HS-27A (cell line): ENCODE measurements around the gene PTPN2.
"Not testable (repeated sequence)": the region's sequence is repeated elsewhere in the genome, so short reads cannot be mapped to it uniquely, and the experiment has no call there.

Experiments
- DNase-seq: peaks from one replicate; pipeline ENCODE4 v3.0.0-alpha.2; 2012; ENCODE audit warnings: low read depth, missing footprints

The PTPN2 gene

GRCh38 chr18:12825230-12825629 lies 58.8 kb downstream of the PTPN2 start:
- DNase-seq = no peak

DNA sequence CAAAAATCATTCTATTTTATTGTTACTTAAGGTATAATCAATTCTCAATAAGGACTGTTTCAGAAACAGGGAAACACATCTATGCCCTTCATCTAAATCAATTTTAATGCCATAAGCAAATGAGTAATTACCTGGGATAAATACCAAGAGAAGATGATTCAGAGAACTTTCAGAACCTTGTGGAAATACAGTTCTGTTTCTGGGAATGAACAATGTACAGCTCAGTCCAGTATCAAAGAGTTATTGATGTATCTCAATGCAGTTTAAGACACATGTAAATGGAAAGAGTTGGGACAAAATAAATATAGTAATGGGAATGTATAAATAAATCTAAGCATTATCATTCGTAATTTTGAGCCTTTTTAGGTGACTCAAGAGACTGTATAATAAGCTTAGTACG lies 60.1 kb downstream of the PTPN2 start:
- no peak for DNase-seq

GRCh38 chr18:12821408-12821807 lies 62.6 kb downstream of the PTPN2 start:
- DNase-seq = no peak

- DNase-seq = no peak
These were observed 63.5 kb downstream of the PTPN2 start for GRCh38 chr18:12820506-12820905.

DNA sequence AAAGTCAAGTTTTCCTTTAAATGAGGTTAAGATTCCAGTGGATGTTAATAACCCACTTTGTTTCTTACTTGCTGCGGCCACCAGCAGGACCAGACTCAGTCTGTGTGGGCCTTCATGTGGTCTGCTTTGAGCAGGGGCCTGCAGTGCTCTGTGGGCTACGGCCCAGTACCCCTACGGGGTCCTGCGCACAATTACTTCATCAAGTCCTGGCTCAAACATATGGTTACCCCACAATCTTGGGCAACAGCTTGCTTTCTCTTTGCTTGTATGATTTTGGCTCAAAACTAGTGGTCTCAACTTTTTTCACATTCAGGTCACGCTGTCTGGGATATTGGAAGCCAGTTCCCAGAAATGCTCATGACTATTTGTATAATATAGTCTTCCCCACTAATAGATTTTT lies 64.2 kb downstream of the PTPN2 start:
- DNase-seq = no peak

- DNase-seq = no peak
These were observed 64.7 kb downstream of the PTPN2 start for GRCh38 chr18:12819322-12819721.

- no peak for DNase-seq
These were observed 65.8 kb downstream of the PTPN2 start for GRCh38 chr18:12818243-12818642.

DNA sequence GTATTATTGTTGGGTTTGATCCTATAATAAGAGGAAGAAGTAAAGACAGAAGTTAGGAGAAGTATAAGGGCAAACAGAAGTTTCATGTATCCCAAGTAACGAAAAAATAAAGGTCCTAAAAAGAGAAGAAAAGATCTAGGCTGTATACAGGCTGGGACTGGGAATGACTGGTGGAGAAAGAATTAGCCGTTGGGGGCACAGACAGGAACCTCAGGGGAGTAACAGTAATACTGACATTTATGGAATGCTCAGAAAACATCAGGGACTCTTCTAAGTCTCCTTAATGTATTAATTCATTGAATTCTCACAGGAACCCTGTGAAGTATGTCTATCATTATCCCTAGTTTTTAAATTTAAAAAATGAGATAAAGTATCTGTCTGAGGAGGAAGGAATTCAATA lies 67.6 kb downstream of the PTPN2 start:
- DNase-seq = no peak

DNA sequence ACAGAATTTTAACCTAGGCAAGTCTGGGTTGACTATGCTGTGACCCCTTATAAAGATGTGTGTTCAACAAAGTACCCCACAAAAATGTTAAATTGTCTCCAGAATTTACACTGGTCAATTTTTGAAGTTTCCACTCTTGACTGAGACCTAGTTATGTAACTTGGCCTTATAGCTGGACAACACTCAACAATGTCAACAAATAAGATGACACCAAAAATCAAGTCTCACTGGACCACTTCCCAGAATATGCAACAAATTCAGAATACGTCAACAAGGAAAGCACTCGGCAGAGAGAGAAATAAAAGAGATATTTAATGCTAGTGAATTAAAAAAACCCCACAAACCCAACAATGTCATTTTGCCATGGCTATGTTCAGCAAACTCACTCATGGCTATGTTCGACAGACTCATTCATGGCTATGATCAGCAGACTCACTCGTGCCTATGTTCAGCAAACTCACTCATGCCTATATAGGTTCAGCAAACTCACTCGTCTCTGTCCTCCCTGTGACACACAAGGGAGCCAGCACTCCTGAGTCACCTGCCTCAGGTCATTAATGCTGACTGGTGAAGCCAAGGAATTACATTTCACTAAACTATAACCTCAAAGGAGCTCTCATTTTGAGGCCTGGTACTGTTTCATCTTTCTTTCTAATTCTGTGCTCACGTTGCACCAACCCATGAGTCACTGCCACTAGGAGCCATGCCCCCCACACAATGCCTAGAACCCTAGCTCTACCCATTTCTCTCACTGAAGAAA lies 72.7 kb downstream of the PTPN2 start:
- no peak for DNase-seq

DNA sequence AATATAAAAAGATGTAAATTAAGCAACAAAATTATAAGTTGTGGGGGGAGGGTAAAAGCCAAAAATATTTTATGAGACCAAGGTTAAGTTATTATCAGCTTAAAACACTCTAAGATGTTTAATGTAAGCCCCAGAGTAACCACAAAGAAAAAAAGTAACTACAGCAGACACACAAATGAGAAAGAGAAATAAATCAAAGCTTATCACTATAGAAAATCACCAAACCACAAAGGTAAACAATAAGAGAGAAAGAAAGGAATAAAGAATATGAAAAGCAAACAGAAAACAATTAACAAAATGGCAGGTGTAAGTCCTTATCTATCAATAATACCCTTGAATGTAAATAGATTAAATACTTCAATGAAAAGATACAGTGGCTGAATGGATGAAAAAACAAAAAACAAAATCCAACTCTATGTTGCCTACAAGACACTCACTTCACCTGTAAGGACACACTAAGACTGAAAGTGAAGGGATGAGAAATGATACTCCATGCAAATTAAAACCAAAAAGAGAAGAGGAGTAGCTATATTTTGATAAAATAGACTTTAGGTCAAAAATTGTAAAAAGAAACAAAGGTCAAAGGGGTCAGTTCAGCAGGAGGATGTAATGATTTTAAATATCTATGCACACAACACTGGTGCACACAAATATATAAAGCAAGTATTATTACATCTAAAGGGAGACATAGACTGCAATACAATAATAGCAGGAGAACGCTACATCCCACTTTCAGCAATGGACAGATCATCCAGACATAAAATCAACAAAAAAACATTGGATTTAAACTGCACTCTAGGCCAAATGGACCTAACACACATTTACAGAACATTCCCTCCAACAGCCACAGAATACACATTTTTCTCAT lies 80.7 kb downstream of the PTPN2 start:
- DNase-seq = no peak

DNA sequence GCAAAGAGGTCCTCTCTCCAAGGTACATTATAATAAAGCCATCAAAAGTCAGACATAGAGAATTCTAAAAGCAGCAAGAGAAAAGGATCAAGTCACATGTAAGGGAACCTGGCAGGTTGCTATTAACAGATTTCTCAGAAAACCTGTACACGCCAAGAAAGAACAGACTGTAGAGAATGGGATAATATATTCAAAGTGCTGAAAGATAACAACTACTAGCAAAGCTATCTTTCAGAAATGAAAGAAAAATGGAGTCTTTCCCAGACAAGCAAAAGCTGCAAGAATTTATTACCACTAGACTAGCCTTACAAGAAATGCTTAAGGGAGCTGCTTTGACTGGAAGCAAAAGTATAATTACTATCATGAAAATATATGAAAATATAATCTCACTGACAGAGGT lies 81.5 kb downstream of the PTPN2 start:
- no peak for DNase-seq

DNA sequence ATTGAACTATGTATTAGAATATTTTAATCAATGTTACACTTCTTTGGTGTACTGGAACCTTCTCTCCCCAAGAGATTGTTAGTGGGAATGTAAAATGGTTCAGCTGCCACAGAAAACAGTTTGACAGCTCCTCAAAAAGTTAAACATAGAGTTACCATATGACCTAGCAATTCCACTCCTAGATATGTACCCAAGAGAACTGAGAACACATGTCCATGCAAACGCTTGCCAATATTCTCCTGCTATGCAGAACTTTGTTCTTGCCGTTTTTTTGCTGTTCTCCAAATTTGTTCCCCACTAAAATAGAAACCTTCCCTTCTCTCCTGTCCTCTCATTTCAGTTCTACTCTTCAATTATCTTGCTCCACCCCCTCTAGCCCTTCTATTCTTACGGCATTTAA lies 87.6 kb downstream of the PTPN2 start:
- DNase-seq = no peak

DNA sequence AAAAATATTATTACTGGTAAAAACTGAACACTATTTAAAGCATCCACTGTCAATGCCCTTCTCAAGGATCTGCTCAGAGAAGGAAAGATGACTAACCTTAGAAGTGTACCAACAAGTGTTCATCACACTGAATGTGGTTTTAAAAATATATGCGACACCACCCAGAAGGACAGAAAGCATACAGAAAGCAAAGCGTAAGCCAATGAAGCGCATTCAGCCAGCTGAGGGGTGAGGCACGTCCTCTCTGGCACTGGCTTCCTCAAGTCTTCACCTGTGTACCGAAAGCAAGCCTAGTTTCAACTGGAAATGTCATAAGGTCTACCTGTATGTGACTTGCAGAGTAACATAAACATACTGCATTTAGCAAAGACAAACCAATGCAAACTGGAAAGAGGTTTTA lies 92.4 kb downstream of the PTPN2 start:
- DNase-seq = no peak

GRCh38 chr18:12786669-12787068 lies 97.4 kb downstream of the PTPN2 start:
- DNase-seq = no peak

GRCh38 chr18:12783524-12783923 lies 100.5 kb downstream of the PTPN2 start:
- DNase-seq = no peak

DNA sequence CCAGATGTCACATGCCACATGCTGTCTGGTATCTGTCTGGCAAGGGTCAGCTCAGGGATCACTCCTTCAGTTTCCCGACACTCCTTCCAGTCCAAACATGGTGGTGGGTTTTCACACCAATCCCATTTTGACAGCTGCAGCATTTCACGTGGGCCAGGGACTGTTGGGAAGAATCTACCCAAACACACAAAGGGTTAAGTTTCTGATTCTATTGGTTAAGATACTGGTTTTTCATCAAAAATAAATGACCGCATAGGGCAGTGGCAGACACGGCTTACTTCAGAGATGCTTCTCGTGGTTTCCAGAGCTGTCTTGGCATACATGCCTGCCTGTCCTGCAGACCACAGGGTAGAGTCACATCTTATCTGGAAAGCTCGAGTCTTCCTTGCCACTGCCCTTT lies 101.5 kb downstream of the PTPN2 start:
- DNase-seq = no peak

GRCh38 chr18:12779456-12779855 lies 104.6 kb downstream of the PTPN2 start:
- no peak for DNase-seq

DNA sequence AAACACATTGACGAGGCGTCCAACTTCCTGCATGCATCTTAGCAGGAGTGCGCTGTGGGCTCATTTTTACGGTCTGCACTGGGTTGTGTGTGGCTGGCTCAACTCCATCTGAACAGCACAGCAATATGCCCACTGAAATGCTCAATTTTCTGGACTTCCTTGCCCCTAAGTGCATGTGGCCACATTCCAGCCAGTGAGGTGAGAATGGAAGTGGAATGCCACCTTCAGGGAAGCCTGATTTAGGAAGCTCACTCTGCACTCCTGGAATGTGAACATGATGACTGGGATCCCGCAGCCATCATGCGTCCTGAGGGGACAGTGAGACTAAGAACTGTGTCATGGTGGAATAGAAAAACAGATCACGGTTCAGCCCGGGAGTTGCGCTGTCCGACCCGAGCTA lies 105.0 kb downstream of the PTPN2 start:
- DNase-seq = no peak

DNA sequence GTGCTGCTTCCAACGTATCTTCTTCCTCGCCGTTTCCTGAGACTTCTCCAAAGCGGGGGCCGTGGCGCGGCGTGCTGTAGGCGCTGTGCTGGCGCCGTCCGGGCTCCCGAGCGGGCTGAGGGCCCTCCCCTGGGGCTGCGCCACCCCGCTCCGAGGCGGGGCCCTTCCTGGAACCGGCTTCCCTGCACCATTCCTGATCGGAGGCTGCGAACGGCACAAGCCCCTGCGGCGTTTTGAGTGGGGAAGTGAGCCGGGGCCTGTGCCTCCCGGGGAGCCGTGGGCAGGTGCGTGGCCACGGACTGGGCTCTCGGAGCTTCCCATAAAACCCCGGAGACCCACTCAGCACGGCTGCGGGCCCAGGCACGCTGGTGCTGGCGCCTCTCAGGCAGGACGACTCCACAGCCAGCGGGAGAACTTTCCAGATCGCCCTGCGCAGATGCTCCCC lies 106.5 kb downstream of the PTPN2 start:
- DNase-seq = no peak

GRCh38 chr18:12776821-12777471 lies 107.1 kb downstream of the PTPN2 start:
- DNase-seq = no peak

DNA sequence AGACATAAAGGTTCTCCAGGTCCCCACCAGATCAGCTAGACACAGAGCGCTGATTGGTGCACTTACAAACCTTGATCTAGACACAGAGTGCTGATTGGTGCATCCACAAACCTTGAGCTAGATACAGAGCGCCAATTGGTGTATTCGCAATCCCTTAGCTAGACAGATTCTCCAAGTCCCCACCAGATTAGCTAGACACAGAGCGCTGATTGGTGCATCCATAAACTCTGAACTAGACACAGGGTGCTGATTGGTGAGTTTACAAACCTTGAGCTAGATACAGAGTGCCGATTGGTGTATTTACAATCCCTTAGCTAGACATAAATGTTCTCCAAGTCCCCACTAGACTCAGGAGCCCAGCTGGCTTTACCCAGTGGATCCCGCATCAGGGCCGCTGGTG lies 107.6 kb downstream of the PTPN2 start:
- not testable (repeated sequence) for DNase-seq

GRCh38 chr18:12774982-12775381 lies 109.1 kb downstream of the PTPN2 start:
- no peak for DNase-seq

GRCh38 chr18:12773369-12773768 lies 110.7 kb downstream of the PTPN2 start:
- no peak for DNase-seq
